ENCODE measurements around the gene KCNK10.

DNA sequence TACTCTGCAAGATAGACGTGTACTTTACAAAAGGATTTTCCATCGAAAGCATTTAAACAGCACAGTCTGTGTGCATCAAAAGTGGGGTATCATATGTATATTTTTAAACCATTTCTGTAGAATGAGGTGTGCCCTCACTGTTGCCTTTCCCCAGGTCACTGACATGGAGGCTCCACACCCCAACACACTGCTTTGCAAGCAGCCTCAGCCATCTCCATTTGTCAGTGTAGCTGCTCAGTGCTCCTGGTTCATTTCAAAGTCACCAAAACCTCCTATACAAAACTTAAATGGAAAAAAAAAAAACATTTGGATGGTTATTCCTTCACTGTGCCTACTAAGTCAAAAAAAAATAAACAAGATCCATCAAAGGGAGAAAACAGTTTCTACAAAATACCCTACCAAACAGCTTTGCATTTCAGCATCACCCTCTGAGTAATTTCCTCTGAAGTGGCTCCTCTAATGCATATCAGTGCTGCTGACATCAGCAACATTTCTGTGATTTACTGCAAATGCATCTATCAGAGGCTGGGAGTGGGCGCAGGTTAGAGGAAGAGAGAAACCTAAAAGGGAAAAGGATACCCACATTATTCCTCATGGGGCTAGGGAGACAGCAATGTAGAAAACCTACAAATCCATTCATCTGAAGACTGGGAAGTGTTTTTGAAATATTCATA, 46.0 kb downstream of the KCNK10 start:
- TF ChIP-seq, protein P1, sequence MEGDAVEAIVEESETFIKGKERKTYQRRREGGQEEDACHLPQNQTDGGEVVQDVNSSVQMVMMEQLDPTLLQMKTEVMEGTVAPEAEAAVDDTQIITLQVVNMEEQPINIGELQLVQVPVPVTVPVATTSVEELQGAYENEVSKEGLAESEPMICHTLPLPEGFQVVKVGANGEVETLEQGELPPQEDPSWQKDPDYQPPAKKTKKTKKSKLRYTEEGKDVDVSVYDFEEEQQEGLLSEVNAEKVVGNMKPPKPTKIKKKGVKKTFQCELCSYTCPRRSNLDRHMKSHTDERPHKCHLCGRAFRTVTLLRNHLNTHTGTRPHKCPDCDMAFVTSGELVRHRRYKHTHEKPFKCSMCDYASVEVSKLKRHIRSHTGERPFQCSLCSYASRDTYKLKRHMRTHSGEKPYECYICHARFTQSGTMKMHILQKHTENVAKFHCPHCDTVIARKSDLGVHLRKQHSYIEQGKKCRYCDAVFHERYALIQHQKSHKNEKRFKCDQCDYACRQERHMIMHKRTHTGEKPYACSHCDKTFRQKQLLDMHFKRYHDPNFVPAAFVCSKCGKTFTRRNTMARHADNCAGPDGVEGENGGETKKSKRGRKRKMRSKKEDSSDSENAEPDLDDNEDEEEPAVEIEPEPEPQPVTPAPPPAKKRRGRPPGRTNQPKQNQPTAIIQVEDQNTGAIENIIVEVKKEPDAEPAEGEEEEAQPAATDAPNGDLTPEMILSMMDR (IDR thresholded peaks at IDR 0.05) = no peak
- no peak for TF ChIP-seq POLR2A (IDR thresholded peaks at IDR 0.05)

Data from lower leg skin (tissue), 3 donors.